ENCODE data around the gene ADAMTS19. TPM values are rescaled to one million over a fixed set of nuclear protein-coding genes. Genes with fewer than 3 reads are reported as not detected.
"Not testable (repeated sequence)": the region's sequence is repeated elsewhere in the genome, so short reads cannot be mapped to it uniquely, and the experiment has no call there.

The ADAMTS19 gene
- polyA plus RNA-seq, 3 donors, result not detected

- H3K4me1 ChIP-seq (ENCODE audit: control insufficient read depth in 1 of 2, insufficient read depth in 2 of 2, low read length in 2 of 2), result no peaks in the 10 kb centered on the region
- Mint-ChIP-seq H3K27ac (no peak overlapping the region), H3K27me3 (ENCODE audit: low read depth in 3 of 3) (no peaks in the 10 kb centered on the region), H3K4me3 (no peak overlapping the region), H3K4me1 (no peaks in the 10 kb centered on the region), H3K36me3 (no peaks in the 10 kb centered on the region), H3K9me3 (peaks cover 0 to 5% (median 0%) of the 10 kb centered on the region in 7 donors)
- no peaks in the 10 kb centered on the region for H4K20me1 ChIP-seq (ENCODE audit: insufficient read depth, low read length)
- H3K79me2 ChIP-seq (ENCODE audit: insufficient read depth, low read length), result no peaks in the 10 kb centered on the region
- DNase-seq, result no peak
- H3K27ac ChIP-seq (ENCODE audit: low read depth in 1 of 2, low read length in 2 of 2), result no peak overlapping the region
- H3K27me3 ChIP-seq (ENCODE audit: control insufficient read depth in 2 of 2, insufficient read depth in 2 of 2, low read length in 2 of 2), result no peaks in the 10 kb centered on the region
- no peaks in the 10 kb centered on the region for H3K9me3 ChIP-seq (replicated peaks in 1 of 2; ENCODE audit: control insufficient read depth in 1 of 2, insufficient read depth in 1 of 2, low read length in 2 of 2)
- H2AFZ ChIP-seq (ENCODE audit: insufficient read depth, low read depth, low read length, poor library complexity, severe bottlenecking), result no peak overlapping the region
- H3K4me3 ChIP-seq (replicated peaks in 1 of 3; ENCODE audit: low read depth in 2 of 3, low read length in 3 of 3), result no peak overlapping the region
- no peaks in the 10 kb centered on the region for H3K36me3 ChIP-seq (replicated peaks in 1 of 2; ENCODE audit: control insufficient read depth in 1 of 2, insufficient read depth in 2 of 2, low read length in 2 of 2)
- no CpG with 5 or more reads among the region's 1 CpG for WGBS (ENCODE audit: insufficient coverage)
- no peak overlapping the region for H3K9ac ChIP-seq (ENCODE audit: insufficient read depth, low read length, poor library complexity, severe bottlenecking)
- intact Hi-C loops (cut with micrococcal nuclease), result no loop called here
- TF ChIP-seq CTCF (IDR thresholded peaks at IDR 0.05), result no peak
- no peak overlapping the region for H3K4me2 ChIP-seq (replicated peaks; ENCODE audit: extremely low read depth, low read length, poor library complexity, severe bottlenecking)
Observed at GRCh38 chr5:129569295-129569694, 109.2 kb downstream of the ADAMTS19 start.

GRCh38 chr5:129572060-129572459 lies 112.0 kb downstream of the ADAMTS19 start:
- Histone ChIP-seq H3K79me2 (ENCODE audit: insufficient read depth, low read length) (no peaks in the 10 kb centered on the region), H3K4me3 (replicated peaks in 1 of 3; ENCODE audit: low read depth in 2 of 3, low read length in 3 of 3) (no peak overlapping the region), H4K20me1 (ENCODE audit: insufficient read depth, low read length) (no peaks in the 10 kb centered on the region), H3K4me1 (ENCODE audit: control insufficient read depth in 1 of 2, insufficient read depth in 2 of 2, low read length in 2 of 2) (no peaks in the 10 kb centered on the region), H3K36me3 (replicated peaks in 1 of 2; ENCODE audit: control insufficient read depth in 1 of 2, insufficient read depth in 2 of 2, low read length in 2 of 2) (no peaks in the 10 kb centered on the region), H2AFZ (ENCODE audit: insufficient read depth, low read depth, low read length, poor library complexity, severe bottlenecking) (no peak overlapping the region), H3K9ac (ENCODE audit: insufficient read depth, low read length, poor library complexity, severe bottlenecking) (no peak overlapping the region), H3K9me3 (replicated peaks in 1 of 2; ENCODE audit: control insufficient read depth in 1 of 2, insufficient read depth in 1 of 2, low read length in 2 of 2) (no peaks in the 10 kb centered on the region), H3K27me3 (ENCODE audit: control insufficient read depth in 2 of 2, insufficient read depth in 2 of 2, low read length in 2 of 2) (no peaks in the 10 kb centered on the region), H3K4me2 (replicated peaks; ENCODE audit: extremely low read depth, low read length, poor library complexity, severe bottlenecking) (no peak overlapping the region), H3K27ac (ENCODE audit: low read depth in 1 of 2, low read length in 2 of 2) (no peak overlapping the region)
- Mint-ChIP-seq H3K4me3 (no peak overlapping the region), H3K27ac (no peak overlapping the region), H3K4me1 (no peaks in the 10 kb centered on the region), H3K27me3 (ENCODE audit: low read depth in 3 of 3) (no peaks in the 10 kb centered on the region), H3K36me3 (no peaks in the 10 kb centered on the region), H3K9me3 (peaks cover 0 to 5% (median 0%) of the 10 kb centered on the region in 7 donors)
- no peak for DNase-seq
- WGBS (ENCODE audit: insufficient coverage), result no CpG with 5 or more reads among the region's 2 CpGs
- intact Hi-C loops (cut with micrococcal nuclease), result no loop called here
- TF ChIP-seq CTCF (IDR thresholded peaks at IDR 0.05), result no peak

GRCh38 chr5:129584496-129584895 lies 124.4 kb downstream of the ADAMTS19 start:
- H3K27ac Mint-ChIP-seq; H2AFZ ChIP-seq (ENCODE audit: insufficient read depth, low read depth, low read length, poor library complexity, severe bottlenecking); DNase-seq; H3K4me2 ChIP-seq (replicated peaks; ENCODE audit: extremely low read depth, low read length, poor library complexity, severe bottlenecking); H3K36me3 ChIP-seq (replicated peaks in 1 of 2; ENCODE audit: control insufficient read depth in 1 of 2, insufficient read depth in 2 of 2, low read length in 2 of 2); H3K27me3 ChIP-seq (ENCODE audit: control insufficient read depth in 2 of 2, insufficient read depth in 2 of 2, low read length in 2 of 2); H4K20me1 ChIP-seq (ENCODE audit: insufficient read depth, low read length); H3K36me3 Mint-ChIP-seq; intact Hi-C loops (cut with micrococcal nuclease); H3K4me1 Mint-ChIP-seq; H3K27me3 Mint-ChIP-seq (ENCODE audit: low read depth in 3 of 3); H3K79me2 ChIP-seq (ENCODE audit: insufficient read depth, low read length); H3K4me3 Mint-ChIP-seq; H3K4me3 ChIP-seq (replicated peaks in 1 of 3; ENCODE audit: low read depth in 2 of 3, low read length in 3 of 3); H3K27ac ChIP-seq (ENCODE audit: low read depth in 1 of 2, low read length in 2 of 2); H3K9ac ChIP-seq (ENCODE audit: insufficient read depth, low read length, poor library complexity, severe bottlenecking); H3K4me1 ChIP-seq (ENCODE audit: control insufficient read depth in 1 of 2, insufficient read depth in 2 of 2, low read length in 2 of 2): not testable (repeated sequence)
- no CpG with 5 or more reads among the region's 4 CpGs for WGBS (ENCODE audit: insufficient coverage)
- peaks cover 5 to 23% (median 12%) of the 10 kb centered on the region in 7 donors for H3K9me3 Mint-ChIP-seq
- peaks cover 4 to 19% of the 10 kb centered on the region in 2 donors for H3K9me3 ChIP-seq (replicated peaks in 1 of 2; ENCODE audit: control insufficient read depth in 1 of 2, insufficient read depth in 1 of 2, low read length in 2 of 2)

All from CD14-positive monocyte (primary cell).